GM13976 (cell line): Measurements from ENCODE around the gene BAMBI.

Source experiments
- DNase-seq: peaks from one replicate; pipeline ENCODE4 v3.0.0; 2012; ENCODE audit warnings: low spot score
- in situ Hi-C: fragments of 300-500 bp; cut with MboI; formaldehyde crosslinking; loops from one replicate; pipeline ENCODE4 v1.12.0; 2022; ENCODE audit warnings: low sequenced_read_pairs, mixed read lengths, inconsistent platforms; ENCODE audit not compliant: unreplicated experiment
- TF ChIP-seq, protein P1 (sequence below): IDR thresholded peaks from 2 replicates; pipeline ENCODE4 v1.5.1; 2012; ENCODE audit warnings: borderline replicate concordance, mild to moderate bottlenecking; ENCODE audit not compliant: insufficient read depth; ENCODE audit errors: extremely low read depth, missing control alignments, control extremely low read depth

BAMBI gene

DNA sequence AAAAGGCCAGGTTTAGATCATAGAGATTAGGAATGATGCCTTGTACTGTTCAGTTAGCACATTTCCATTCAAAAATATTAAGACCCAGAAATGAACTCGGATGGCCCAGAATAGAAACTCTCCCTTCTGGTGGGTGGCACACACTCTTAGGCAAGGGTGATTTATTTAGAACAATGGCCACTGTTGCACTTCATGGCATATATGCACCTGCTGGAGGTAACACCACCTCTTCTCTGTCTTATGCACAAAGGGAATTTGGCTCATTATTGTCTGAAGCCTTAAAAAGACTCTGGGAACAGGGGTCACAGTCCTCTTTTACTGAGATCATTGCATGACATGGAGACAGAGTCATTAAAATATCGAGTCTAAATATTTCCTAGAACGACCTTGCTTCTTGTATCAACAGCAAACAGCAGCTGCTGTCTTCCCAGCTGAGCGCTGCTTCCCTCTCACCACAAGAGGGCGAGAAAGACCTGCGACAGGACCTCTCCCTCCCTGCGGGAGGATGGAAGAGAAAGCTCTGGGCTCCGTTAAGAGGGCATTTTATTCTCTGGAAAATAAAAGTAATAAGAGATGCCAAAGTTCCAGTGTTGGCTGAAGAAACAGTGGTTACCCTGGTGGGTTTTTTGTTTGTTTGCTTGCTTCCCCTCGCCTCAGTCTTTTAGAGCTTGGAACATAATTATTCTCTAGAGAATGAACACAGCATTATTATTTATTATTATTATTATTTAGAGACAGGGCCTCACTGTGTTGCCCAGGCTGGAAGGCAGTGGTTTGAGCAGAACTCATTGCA lies 13.5 kb upstream of the BAMBI start:
- TF ChIP-seq, protein P1, sequence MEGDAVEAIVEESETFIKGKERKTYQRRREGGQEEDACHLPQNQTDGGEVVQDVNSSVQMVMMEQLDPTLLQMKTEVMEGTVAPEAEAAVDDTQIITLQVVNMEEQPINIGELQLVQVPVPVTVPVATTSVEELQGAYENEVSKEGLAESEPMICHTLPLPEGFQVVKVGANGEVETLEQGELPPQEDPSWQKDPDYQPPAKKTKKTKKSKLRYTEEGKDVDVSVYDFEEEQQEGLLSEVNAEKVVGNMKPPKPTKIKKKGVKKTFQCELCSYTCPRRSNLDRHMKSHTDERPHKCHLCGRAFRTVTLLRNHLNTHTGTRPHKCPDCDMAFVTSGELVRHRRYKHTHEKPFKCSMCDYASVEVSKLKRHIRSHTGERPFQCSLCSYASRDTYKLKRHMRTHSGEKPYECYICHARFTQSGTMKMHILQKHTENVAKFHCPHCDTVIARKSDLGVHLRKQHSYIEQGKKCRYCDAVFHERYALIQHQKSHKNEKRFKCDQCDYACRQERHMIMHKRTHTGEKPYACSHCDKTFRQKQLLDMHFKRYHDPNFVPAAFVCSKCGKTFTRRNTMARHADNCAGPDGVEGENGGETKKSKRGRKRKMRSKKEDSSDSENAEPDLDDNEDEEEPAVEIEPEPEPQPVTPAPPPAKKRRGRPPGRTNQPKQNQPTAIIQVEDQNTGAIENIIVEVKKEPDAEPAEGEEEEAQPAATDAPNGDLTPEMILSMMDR, result peak; percentile 95
- peak; percentile 75 for DNase-seq
- in situ Hi-C loops, result loop anchor here (25.0 kb wide), 2 partner anchors 474 to 649 kb away; no protein-coding TSS in a partner anchor

DNA sequence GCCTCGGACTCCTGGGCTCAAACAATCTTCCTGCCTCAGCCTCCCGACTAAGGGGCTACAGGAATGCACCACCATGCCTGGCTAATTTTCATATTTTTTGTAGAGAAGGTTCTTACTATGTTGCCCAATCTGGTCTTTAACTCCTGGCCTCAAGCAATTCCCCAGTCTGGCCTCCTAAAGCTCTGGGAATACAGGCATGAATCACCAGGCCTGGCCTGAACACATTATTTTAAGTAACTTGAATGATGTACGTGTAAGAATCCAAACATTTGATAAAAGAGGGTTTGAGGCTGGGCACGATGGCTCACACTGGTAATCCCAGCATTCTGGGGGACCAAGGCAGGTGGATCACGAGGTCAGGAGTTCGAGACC lies 13.0 kb upstream of the BAMBI start:
- TF ChIP-seq, protein P1, result no peak
- no peak for DNase-seq
- in situ Hi-C loops, result loop anchor here (25.0 kb wide), 2 partner anchors 473 to 648 kb away; no protein-coding TSS in a partner anchor

DNA sequence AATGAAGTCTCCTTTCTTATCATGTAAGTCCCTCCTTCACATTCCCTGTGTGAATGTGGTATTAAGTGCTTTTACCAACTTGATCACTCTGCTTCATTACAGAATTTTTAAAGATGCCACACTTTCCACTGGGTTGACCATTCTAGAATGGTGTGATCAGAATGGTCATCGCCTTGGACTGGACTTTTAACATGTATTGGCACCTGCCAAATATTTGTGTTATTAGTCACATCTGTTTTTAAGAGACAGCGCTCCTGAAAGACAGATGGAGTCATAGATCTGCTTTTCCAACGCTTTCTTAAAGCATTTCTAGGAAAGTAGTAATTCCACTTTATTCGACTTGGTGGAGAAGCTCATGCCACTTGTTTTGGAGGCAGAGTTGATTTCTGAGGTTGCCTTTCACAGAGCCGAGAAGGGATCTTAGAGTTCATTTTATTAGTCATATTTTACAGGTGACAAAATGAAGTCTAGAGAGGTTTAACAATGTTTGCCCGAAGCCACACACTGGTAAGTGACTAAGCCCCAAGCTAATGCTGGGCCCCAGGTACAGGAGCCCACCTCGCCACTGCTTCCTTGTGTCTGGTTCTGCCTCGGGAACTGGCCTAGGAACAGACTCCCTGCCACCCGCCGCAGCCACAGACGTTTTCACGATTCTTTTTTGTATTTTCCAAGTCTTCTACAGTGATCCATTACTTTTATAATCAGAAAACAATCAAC lies 10.4 kb upstream of the BAMBI start:
- DNase-seq, result no peak
- in situ Hi-C loops, result loop anchor here (25.0 kb wide), 2 partner anchors 470 to 645 kb away; no protein-coding TSS in a partner anchor
- TF ChIP-seq, protein P1, result no peak

DNA sequence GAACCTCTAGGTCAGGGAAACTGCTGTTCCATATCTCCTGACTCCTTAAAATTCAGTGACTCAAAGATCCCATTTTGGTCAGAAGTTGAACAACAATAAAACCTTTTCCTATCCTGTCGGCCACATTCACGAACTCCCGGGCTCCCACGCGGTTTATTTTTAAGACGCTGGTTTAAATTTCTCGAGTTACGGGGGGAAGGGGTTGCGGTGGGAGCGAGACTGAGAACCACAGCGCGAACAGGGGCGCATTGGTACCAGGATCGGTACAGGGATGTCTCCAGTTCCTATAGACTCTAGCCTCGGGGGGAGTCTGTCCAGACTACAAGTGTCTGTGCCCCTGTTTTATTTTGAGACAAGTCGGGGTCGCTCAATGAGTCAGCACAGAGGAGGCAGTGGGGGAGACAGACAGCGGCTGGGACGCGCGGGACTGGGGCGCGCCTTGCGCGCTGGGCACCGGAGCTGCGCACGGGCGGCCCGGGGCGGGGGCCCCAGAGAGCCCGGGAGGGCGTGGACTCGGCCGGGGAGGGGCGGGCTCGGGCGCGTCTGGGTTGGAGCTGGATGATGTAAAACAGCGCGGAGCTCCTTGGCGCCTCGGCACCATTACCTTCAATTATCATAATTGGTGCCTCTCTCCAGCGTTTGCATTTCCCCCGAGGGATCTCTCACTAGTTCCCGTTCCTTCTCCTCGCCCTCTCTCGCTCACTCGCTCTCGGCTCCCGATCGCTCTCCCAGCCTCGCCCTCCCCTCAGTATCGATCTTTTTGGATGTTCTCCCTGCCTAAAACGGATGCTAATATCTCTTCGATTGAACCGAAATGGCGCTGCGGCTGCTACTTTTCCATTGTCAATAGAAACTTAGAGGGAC lies 8.7 kb upstream of the BAMBI start:
- TF ChIP-seq, protein P1, result no peak
- DNase-seq, result no peak
- in situ Hi-C loops, result loop anchor here (25.0 kb wide), 2 partner anchors 469 to 644 kb away; no protein-coding TSS in a partner anchor

DNA sequence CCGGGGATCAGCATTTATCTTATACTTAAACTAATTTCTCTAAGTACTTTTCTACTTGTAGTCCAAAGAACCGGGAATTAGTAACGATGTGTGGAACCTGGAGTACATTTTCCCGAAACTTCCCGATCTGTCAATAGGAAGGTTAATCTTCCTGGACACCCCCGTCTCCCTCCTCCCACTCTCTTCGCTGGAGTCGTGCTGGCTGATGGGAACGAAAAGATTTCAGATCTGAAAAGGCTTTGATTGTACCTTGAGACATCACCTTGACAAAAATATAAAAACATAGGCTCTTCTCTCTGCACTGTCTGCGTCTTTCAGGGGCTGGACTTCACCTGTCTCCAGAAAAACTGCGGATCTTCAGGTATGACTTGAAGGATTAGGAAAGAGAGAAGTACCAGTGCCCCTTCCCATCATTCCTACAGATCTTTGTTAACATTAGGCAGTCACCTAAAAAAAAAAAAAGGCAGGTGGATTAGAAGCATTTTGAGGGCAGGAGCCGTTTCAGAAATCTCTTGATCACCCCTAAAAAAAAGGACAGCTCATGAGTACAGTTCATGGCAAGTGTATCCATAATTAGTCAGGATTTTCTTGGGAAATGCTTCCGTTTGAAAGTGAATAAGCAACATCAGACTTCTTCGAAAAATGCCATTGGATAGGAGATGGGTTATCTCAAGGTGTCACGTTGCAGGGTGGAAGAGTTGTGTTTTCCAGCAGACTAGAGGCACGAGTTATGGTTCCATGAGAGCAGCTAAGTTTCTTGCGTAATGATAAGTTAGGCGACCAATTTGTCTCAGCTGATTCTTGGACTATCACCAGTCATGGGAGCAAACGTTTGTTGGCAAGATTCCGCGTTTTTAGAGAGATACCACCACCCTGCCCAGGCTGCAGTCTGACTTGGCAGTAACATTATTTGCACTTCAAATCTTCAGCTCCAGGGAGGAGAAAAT lies 7.8 kb upstream of the BAMBI start:
- no peak for DNase-seq
- in situ Hi-C loops, result loop anchor here (25.0 kb wide), 2 partner anchors 468 to 643 kb away; no protein-coding TSS in a partner anchor
- TF ChIP-seq, protein P1, result no peak
